Muscle layer of colon (tissue), 2 donors: Measurements from ENCODE around the gene MNAT1.

Source experiments
- H3K27ac ChIP-seq: one replicate; pipeline ENCODE4 v1.7.0; 2013; ENCODE audit warnings: low read depth, mild to moderate bottlenecking, low read length, moderate library complexity
- H3K27me3 ChIP-seq, 2 donors: one replicate each; pipeline ENCODE4 v1.7.0; 2013; ENCODE audit warnings: low read length in 2 of 2, mild to moderate bottlenecking in 2 of 2; ENCODE audit not compliant: insufficient read depth in 2 of 2, control insufficient read depth in 1 of 2
- H3K36me3 ChIP-seq: one replicate; pipeline ENCODE4 v1.7.0; 2013; ENCODE audit warnings: mild to moderate bottlenecking, low read length; ENCODE audit not compliant: insufficient read depth
- H3K4me1 ChIP-seq: one replicate; pipeline ENCODE4 v1.7.0; 2013; ENCODE audit warnings: mild to moderate bottlenecking, low read length; ENCODE audit not compliant: insufficient read depth
- H3K4me3 ChIP-seq, 2 donors: one replicate each; pipeline ENCODE4 v1.7.0; 2013; ENCODE audit warnings: low read length in 2 of 2, low read depth in 1 of 2, mild to moderate bottlenecking in 1 of 2, moderate library complexity in 1 of 2
- H3K9ac ChIP-seq: one replicate; pipeline ENCODE4 v1.7.0; 2013; ENCODE audit warnings: low read length
- H3K9me3 ChIP-seq: one replicate; pipeline ENCODE4 v1.7.0; 2013; ENCODE audit warnings: mild to moderate bottlenecking, low read length
- donor health status: abdominal sarcoma.
- donor health status: Adenocarcinoma of cecum.

The MNAT1 gene

GRCh38 chr14:60856111-60856510 is 121.5 kb downstream of the MNAT1 start:
- Histone ChIP-seq H3K4me3 (no peak overlapping the region), H3K36me3 (no peaks in the 10 kb centered on the region)

DNA sequence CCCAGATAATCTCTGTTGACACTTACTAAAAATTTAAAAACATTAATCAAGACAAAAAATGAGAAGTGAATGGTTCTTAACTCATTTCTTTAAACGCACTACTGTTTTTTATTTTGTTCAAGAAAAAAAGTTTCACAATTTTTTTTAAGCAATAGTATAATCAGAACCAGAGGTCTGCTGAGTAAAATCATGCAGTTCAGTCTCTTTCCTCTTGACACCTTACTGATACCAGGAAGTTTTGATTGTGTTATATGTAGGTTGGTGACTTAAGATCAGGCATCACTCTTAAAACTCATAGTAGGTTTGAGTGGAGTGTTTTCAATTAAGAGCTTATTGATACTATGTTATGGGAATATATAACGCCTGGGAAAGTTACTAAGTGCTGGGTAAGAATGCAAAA is 125.0 kb downstream of the MNAT1 start:
- Histone ChIP-seq H3K27ac (no peak overlapping the region), H3K9me3 (no peaks in the 10 kb centered on the region), H3K27me3 (no peaks in the 10 kb centered on the region), H3K9ac (no peak overlapping the region), H3K4me3 (no peak overlapping the region), H3K4me1 (no peaks in the 10 kb centered on the region), H3K36me3 (no peaks in the 10 kb centered on the region)

More at GRCh38 chr14:60856111-60856510, 121.5 kb downstream of the MNAT1 start:
- H3K27ac ChIP-seq, result no peak overlapping the region
- H3K4me1 ChIP-seq, result no peaks in the 10 kb centered on the region
- H3K9ac ChIP-seq, result no peak overlapping the region
- H3K27me3 ChIP-seq, result no peaks in the 10 kb centered on the region
- no peaks in the 10 kb centered on the region for H3K9me3 ChIP-seq

DNA sequence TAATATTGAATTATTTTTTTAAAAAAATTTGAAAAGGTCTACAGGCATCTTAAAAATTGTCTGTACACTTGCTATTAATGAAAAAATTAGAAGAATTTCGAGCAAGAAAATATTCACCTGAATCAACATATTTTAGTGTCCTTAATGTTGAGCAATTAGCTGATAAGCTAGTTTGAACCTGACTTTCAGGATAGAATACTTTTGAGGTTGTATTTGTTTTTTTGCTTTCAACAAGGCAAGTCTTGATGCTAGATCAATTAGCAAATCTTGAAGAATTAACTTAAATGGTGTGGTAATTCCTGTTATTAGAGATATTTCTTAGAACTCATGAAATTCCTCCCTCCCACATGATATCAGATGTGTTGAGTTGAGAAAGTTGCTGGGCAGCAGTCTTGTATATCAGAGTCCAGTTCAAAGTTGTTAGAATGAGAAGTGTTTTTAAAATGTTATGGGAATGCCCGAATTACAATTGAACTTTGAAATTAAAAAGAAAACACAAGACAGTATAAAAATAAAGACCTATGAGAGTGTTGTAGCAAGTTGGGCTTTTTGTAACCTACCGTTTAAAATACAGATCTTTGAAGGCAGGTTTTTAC is 127.1 kb downstream of the MNAT1 start:
- Histone ChIP-seq H3K4me3 (no peak overlapping the region), H3K9ac (no peak overlapping the region), H3K4me1 (peaks cover 5% of the 10 kb centered on the region), H3K27ac (no peak overlapping the region), H3K36me3 (no peaks in the 10 kb centered on the region), H3K9me3 (no peaks in the 10 kb centered on the region), H3K27me3 (no peaks in the 10 kb centered on the region)

DNA sequence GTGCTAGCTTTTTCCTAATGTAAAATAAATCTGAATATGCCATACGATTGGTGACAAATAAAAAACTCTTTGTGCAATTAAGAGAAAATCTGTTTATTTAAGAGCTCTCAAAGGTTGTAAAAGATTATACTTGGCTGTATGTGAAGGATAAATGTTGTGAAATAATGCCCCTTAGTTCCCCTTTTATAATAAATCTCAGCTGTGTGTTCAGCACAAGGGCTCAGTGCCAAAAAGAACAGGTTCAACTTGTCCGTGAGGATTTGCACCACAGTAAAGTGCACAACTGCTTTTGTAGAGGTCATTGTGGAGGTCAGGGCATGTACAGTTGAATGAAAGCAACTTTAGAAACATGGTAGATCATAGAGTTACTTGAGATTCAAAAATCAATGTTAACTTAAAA is 127.7 kb downstream of the MNAT1 start:
- Histone ChIP-seq H3K4me1 (peaks cover 5% of the 10 kb centered on the region), H3K27ac (no peak overlapping the region), H3K36me3 (no peaks in the 10 kb centered on the region)

GRCh38 chr14:60863249-60863648 is 128.7 kb downstream of the MNAT1 start:
- Histone ChIP-seq H3K9me3 (no peaks in the 10 kb centered on the region), H3K36me3 (no peaks in the 10 kb centered on the region), H3K4me3 (no peak overlapping the region), H3K27ac (no peak overlapping the region), H3K4me1 (peaks cover 5% of the 10 kb centered on the region), H3K9ac (no peak overlapping the region), H3K27me3 (no peaks in the 10 kb centered on the region)

More for the DNA sequence above, 127.7 kb downstream of the MNAT1 start:
- Histone ChIP-seq H3K4me3 (no peak overlapping the region), H3K9ac (no peak overlapping the region), H3K27me3 (no peaks in the 10 kb centered on the region), H3K9me3 (no peaks in the 10 kb centered on the region)

GRCh38 chr14:60865378-60866127 is 131.0 kb downstream of the MNAT1 start:
- Histone ChIP-seq H3K4me3 (no peak overlapping the region), H3K9me3 (no peaks in the 10 kb centered on the region), H3K9ac (no peak overlapping the region), H3K27me3 (no peaks in the 10 kb centered on the region), H3K4me1 (peaks cover 5% of the 10 kb centered on the region), H3K27ac (no peak overlapping the region), H3K36me3 (no peaks in the 10 kb centered on the region)

- Histone ChIP-seq H3K9me3 (no peaks in the 10 kb centered on the region), H3K36me3 (no peaks in the 10 kb centered on the region), H3K4me3 (no peak overlapping the region), H3K4me1 (peaks cover 5% of the 10 kb centered on the region), H3K27me3 (no peaks in the 10 kb centered on the region), H3K9ac (no peak overlapping the region), H3K27ac (no peak overlapping the region)
Observed at GRCh38 chr14:60867503-60868172, 133.1 kb downstream of the MNAT1 start.

GRCh38 chr14:60878121-60878520 is 143.6 kb downstream of the MNAT1 start:
- H3K27ac ChIP-seq, result no peak overlapping the region
- H3K4me1 ChIP-seq, result no peaks in the 10 kb centered on the region
- H3K9ac ChIP-seq, result no peak overlapping the region
- H3K9me3 ChIP-seq, result no peaks in the 10 kb centered on the region
- H3K36me3 ChIP-seq, result peaks cover 3% of the 10 kb centered on the region
- H3K27me3 ChIP-seq, result no peaks in the 10 kb centered on the region
- no peak overlapping the region for H3K4me3 ChIP-seq

DNA sequence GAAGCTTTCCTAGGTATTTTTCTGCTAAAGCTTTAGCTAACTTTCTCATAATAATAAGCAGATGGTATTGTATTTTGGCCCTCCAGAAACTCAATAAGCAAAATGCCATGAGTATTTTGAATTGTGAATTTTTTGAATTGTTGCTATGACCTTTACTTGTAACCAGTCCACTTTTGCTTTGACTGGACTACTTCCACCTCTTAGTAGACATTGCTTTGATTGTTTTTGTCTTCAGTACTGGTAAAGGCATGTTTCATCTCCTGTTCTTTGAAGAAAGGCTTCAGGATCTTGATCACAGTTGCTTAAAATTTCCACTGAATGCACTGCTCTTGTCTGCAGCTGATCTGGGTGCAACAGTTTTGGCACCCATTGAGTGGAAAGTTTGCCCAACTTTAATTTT is 144.0 kb downstream of the MNAT1 start:
- peaks cover 3% of the 10 kb centered on the region for H3K36me3 ChIP-seq
- no peaks in the 10 kb centered on the region for H3K27me3 ChIP-seq
- H3K27ac ChIP-seq, result no peak overlapping the region
- H3K9me3 ChIP-seq, result no peaks in the 10 kb centered on the region
- no peaks in the 10 kb centered on the region for H3K4me1 ChIP-seq
- H3K4me3 ChIP-seq, result no peak overlapping the region
- no peak overlapping the region for H3K9ac ChIP-seq

DNA sequence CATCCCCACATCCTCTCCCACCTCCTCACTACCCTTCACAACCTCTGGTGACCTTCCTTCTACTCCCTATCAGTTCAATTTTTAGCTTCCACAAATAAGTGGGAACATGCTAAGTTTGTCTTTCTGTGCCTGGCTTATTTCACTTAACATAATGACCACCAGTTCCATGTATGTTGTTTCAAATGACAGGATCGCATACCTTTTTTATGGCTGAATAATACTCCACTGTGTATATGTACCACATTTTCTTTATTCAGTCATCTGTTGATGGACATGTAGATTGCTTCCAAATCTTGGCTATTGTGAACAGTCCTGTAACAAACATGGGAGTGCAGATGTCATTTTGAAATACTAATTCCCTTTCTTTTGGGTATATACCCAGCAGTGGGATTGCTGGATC is 147.7 kb downstream of the MNAT1 start:
- Histone ChIP-seq H3K27ac (no peak overlapping the region), H3K36me3 (peaks cover 3% of the 10 kb centered on the region), H3K4me1 (no peaks in the 10 kb centered on the region), H3K27me3 (no peaks in the 10 kb centered on the region), H3K9ac (no peak overlapping the region), H3K4me3 (no peak overlapping the region), H3K9me3 (no peaks in the 10 kb centered on the region)

- no peaks in the 10 kb centered on the region for H3K9me3 ChIP-seq
- no peak overlapping the region for H3K9ac ChIP-seq
- no peak overlapping the region for H3K27ac ChIP-seq
- no peaks in the 10 kb centered on the region for H3K4me1 ChIP-seq
- peaks cover 3% of the 10 kb centered on the region for H3K36me3 ChIP-seq
- H3K4me3 ChIP-seq, result no peak overlapping the region
- no peaks in the 10 kb centered on the region for H3K27me3 ChIP-seq
Observed at GRCh38 chr14:60884134-60884533, 149.6 kb downstream of the MNAT1 start.
